Smooth muscle cell (in vitro differentiated cells): Measurements from ENCODE around the gene NDUFA8. TPM values are rescaled to one million over a fixed set of nuclear protein-coding genes. Genes with fewer than 3 reads are reported as not detected.

ENCODE experiments used
- DNase-seq: peaks from one replicate; lab custom pipeline; 2025; ENCODE audit not compliant: unreplicated experiment; lab: John Stamatoyannopoulos, UW
- H2AFZ ChIP-seq: fragments of 200-600 bp; sonication (generic); 2 replicates; pipeline ENCODE4 v1.6.0; 2016; ENCODE audit warnings: antibody characterized with exemption, low read depth, mild to moderate bottlenecking
- H3F3A ChIP-seq: fragments of 200-600 bp; sonication (generic); 2 replicates; pipeline ENCODE4 v1.6.0; 2017; ENCODE audit warnings: antibody characterized with exemption, low read depth
- H3K27ac ChIP-seq: fragments of 200-600 bp; sonication (generic); 2 replicates; pipeline ENCODE4 v1.5.1; 2016; ENCODE audit warnings: low read depth, mild to moderate bottlenecking
- H3K27me3 ChIP-seq: fragments of 200-600 bp; sonication (generic); 2 replicates; pipeline ENCODE4 v1.6.1; 2016; ENCODE audit warnings: low read depth, mild to moderate bottlenecking
- H3K36me3 ChIP-seq: fragments of 200-600 bp; sonication (generic); 2 replicates; pipeline ENCODE4 v1.5.1; 2016; ENCODE audit warnings: low read depth
- H3K4me1 ChIP-seq: fragments of 200-600 bp; sonication (generic); 2 replicates; pipeline ENCODE4 v1.5.1; 2016; ENCODE audit warnings: low read depth
- H3K4me2 ChIP-seq: fragments of 200-600 bp; sonication (generic); 2 replicates; pipeline ENCODE4 v1.6.0; 2016; ENCODE audit warnings: mild to moderate bottlenecking
- H3K4me3 ChIP-seq: fragments of 200-600 bp; sonication (generic); 2 replicates; pipeline ENCODE4 v1.5.1; 2016; ENCODE audit warnings: mild to moderate bottlenecking
- H3K79me2 ChIP-seq: fragments of 200-600 bp; sonication (generic); 2 replicates; pipeline ENCODE4 v1.6.0; 2016; ENCODE audit warnings: low read depth, mild to moderate bottlenecking
- H3K9ac ChIP-seq: fragments of 200-600 bp; sonication (generic); 2 replicates; pipeline ENCODE4 v1.6.0; 2016; ENCODE audit warnings: low read depth
- H3K9me3 ChIP-seq: fragments of 200-600 bp; sonication (generic); replicated peaks from 2 replicates; pipeline ENCODE4 v1.5.1; 2016; ENCODE audit warnings: low read depth
- H4K20me1 ChIP-seq: fragments of 200-600 bp; sonication (generic); 2 replicates; pipeline ENCODE4 v1.6.0; 2016; ENCODE audit warnings: low read depth
- WGBS: methylation state at CpG from one replicate; pipeline ENCODE4 v1.1.7; 2016; ENCODE audit warnings: low lambda C conversion rate; 5-methylcytosine and 5-hydroxymethylcytosine counted together
- polyA plus RNA-seq: library from polyadenylated mRNA; unstranded; fragments of >200 nt; fragmentation: Nextera tagmentation; extraction: Ambion mirVana; gene quantifications from 2 replicates; pipeline ENCODE4 v1.2.1, GENCODE V29; 2016
- total RNA-seq: library from RNA; depleted of rRNA; stranded (reverse); fragments of >200 nt; gene quantifications from 2 replicates; pipeline ENCODE4 v1.2.3, GENCODE V29; 2014
- TF ChIP-seq, protein P1 (sequence below): fragments of 200-600 bp; sonication (generic); IDR thresholded peaks from 2 replicates; pipeline ENCODE4 v1.5.1; 2017; ENCODE audit warnings: borderline replicate concordance, mild to moderate bottlenecking, antibody characterized with exemption; ENCODE audit not compliant: insufficient read depth, poor library complexity, severe bottlenecking

Gene NDUFA8
- total and polyA plus RNA-seq, 2 experiments from 2014 or later = 47.5 to 126 TPM

DNA sequence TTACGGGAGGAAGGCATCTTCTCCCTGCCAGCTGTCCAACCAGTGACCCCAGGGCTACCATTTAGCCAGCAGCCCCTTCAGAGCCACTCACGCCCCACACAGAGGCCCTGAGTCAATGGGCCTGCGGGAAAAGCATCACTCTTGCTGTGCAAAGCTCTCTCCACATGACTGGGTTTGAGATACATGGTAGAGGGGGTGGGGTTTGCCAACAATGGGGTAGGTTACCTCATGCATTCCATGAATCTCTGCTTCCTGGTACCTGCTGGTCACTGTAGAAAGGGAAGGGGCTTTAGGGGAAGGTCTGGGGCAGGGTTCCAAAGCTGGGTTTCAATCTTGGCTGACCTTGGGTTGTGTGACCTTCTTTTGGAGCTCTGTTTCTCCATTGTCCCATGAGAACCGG, 43.5 kb downstream of the NDUFA8 start:
- Histone ChIP-seq H3K9ac (no peak overlapping the region), H3K9me3 (no peaks in the 10 kb centered on the region), H3K4me3 (no peak overlapping the region), H3K27ac (no peak overlapping the region), H3K36me3 (no peaks in the 10 kb centered on the region), H3K4me2 (no peak overlapping the region), H3K27me3 (peaks cover 8% of the 10 kb centered on the region), H4K20me1 (no peaks in the 10 kb centered on the region), H3K79me2 (no peaks in the 10 kb centered on the region), H3K4me1 (no peaks in the 10 kb centered on the region), H3F3A (no peaks in the 10 kb centered on the region), H2AFZ (no peak overlapping the region)
- TF ChIP-seq, protein P1, sequence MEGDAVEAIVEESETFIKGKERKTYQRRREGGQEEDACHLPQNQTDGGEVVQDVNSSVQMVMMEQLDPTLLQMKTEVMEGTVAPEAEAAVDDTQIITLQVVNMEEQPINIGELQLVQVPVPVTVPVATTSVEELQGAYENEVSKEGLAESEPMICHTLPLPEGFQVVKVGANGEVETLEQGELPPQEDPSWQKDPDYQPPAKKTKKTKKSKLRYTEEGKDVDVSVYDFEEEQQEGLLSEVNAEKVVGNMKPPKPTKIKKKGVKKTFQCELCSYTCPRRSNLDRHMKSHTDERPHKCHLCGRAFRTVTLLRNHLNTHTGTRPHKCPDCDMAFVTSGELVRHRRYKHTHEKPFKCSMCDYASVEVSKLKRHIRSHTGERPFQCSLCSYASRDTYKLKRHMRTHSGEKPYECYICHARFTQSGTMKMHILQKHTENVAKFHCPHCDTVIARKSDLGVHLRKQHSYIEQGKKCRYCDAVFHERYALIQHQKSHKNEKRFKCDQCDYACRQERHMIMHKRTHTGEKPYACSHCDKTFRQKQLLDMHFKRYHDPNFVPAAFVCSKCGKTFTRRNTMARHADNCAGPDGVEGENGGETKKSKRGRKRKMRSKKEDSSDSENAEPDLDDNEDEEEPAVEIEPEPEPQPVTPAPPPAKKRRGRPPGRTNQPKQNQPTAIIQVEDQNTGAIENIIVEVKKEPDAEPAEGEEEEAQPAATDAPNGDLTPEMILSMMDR = no peak
- DNase-seq = no peak
- WGBS = 68% methylated on average over 4 of the region's 4 CpGs

DNA sequence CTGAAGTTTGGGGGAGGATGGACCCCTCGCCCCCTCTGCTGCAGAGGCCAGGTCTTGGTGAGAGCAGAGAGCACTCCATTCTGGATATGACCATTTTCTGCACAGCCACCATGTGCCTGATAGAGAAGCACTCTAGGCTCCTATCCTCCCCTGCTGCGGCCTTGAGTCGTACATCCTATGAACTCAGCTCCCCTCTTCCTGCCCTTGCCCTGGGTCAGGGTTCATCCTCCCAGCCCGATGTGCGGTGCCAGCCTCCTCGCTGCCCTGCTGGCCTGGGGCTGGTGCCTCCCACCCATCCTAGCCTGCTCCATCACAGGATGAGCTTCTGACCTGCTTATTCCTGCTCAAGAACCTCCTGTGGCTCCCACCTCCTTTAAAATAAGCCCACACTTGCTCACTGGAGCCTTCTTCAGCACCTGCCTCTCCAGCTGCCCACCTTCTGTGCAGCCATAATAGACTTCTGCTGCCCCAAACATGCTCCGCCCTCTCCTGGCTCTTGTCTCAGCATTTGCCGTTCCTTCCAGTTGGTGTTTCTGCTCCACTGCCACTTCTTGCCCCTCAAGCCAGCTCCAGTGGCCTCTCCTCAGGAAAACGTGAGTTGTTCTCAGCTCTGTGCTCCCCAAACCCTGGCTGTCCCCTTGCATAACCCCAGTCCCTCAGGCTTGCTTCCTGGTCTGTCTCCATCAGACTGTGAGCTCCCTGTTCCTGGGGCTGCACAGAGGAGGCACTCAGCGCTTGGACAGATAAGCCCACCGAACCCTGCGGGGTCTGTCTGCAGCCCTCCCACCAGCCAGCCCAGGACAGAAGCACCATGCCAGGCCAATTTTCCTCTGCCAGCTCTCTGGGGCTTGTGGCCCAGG, 44.2 kb downstream of the NDUFA8 start:
- no peak for DNase-seq
- Histone ChIP-seq H3K4me3 (no peak overlapping the region), H3K9ac (no peak overlapping the region), H3K79me2 (no peaks in the 10 kb centered on the region), H4K20me1 (no peaks in the 10 kb centered on the region), H3K4me1 (no peaks in the 10 kb centered on the region), H3K9me3 (no peaks in the 10 kb centered on the region), H3K27me3 (peaks cover 8% of the 10 kb centered on the region), H3K4me2 (no peak overlapping the region), H2AFZ (no peak overlapping the region), H3K27ac (no peak overlapping the region), H3F3A (no peaks in the 10 kb centered on the region), H3K36me3 (no peaks in the 10 kb centered on the region)
- TF ChIP-seq, protein P1 = no peak
- WGBS = 91% methylated on average over 12 of the region's 12 CpGs

DNA sequence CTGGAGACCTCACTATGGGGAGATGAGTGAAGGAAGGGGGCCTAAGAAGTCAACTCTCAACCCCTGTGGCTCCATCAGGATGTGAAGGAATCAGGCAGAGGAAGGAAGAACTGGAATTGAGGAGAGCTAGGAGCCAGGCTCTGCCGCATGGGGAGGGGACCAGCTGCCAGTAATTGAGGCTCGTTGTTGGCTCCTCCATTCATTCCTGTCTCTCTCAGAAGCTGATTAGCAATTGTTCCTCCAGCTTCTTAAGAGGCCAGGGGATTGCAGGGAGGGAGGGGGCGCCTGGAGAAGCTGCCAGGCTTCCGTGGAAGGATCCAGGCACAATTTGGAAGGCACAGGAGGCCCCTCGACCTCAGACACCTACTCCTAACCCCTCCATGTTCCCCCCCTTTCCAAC, 46.0 kb downstream of the NDUFA8 start:
- Histone ChIP-seq H4K20me1 (no peaks in the 10 kb centered on the region), H3F3A (no peaks in the 10 kb centered on the region), H3K4me2 (no peak overlapping the region), H2AFZ (no peak overlapping the region), H3K9ac (no peak overlapping the region), H3K27ac (no peak overlapping the region), H3K79me2 (no peaks in the 10 kb centered on the region), H3K27me3 (peaks cover 8% of the 10 kb centered on the region), H3K4me3 (no peak overlapping the region), H3K9me3 (no peaks in the 10 kb centered on the region), H3K36me3 (no peaks in the 10 kb centered on the region), H3K4me1 (no peaks in the 10 kb centered on the region)
- DNase-seq = no peak
- 39% methylated on average over 5 of the region's 5 CpGs for WGBS
- TF ChIP-seq, protein P1 = no peak

DNA sequence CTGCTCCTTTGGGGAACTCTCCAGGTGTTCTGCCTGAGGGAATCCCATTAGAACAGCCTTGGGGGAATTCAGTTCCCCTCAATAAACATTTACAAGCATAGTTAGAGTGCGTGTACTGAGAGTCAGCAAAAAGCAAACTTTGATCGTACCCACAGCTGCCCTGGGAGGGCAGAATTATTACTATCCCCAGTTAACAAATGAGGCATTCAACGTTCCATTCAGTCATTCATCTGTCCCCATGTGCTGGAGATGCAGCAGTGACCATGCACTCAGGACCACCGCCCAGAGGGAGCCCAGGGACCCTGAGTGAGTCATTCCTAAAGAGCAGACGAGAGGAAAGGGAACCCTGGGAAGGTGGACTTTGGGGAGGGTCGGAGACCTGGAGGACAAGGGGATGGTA, 47.3 kb downstream of the NDUFA8 start:
- 85% methylated on average over 6 of the region's 6 CpGs for WGBS
- no peaks in the 10 kb centered on the region for H3K9me3 ChIP-seq

More for the DNA sequence above, 47.3 kb downstream of the NDUFA8 start:
- no peak overlapping the region for H3K9ac ChIP-seq
- H3K79me2 ChIP-seq = no peaks in the 10 kb centered on the region
- DNase-seq = no peak
- H3K4me3 ChIP-seq = no peak overlapping the region
- no peak overlapping the region for H3K27ac ChIP-seq
- H4K20me1 ChIP-seq = no peaks in the 10 kb centered on the region
- no peaks in the 10 kb centered on the region for H3K4me1 ChIP-seq
- H3F3A ChIP-seq = no peaks in the 10 kb centered on the region
- TF ChIP-seq, protein P1 = no peak
- H3K4me2 ChIP-seq = no peak overlapping the region
- H3K27me3 ChIP-seq = peaks cover 8% of the 10 kb centered on the region
- no peak overlapping the region for H2AFZ ChIP-seq
- H3K36me3 ChIP-seq = no peaks in the 10 kb centered on the region
